Ovary (tissue), 3 donors: Measurements from ENCODE around the gene SLC12A5.

Experiments used
- CTCF ChIP-seq, 3 donors: fragments of 450-650 bp in 2 of 3; fragments of 200-600 bp in 1 of 3; IDR thresholded peaks; one replicate each; pipeline versions ENCODE4 v1.5.1 to v1.8.0; 2016 to 2022; ENCODE audit warnings: antibody characterized with exemption in 3 of 3, mild to moderate bottlenecking in 1 of 3
- EP300 ChIP-seq: sonication (generic); formaldehyde crosslinking; IDR thresholded peaks from one replicate; pipeline ENCODE4 v1.6.1; 2017; ENCODE audit warnings: antibody characterized with exemption
- POLR2A ChIP-seq: fragments of 450-650 bp; IDR thresholded peaks from one replicate; pipeline ENCODE4 v1.6.1; 2017; ENCODE audit warnings: antibody characterized with exemption, mild to moderate bottlenecking, moderate library complexity
- donor health status: DM: no; HTN: no; CAD: no.

DNA sequence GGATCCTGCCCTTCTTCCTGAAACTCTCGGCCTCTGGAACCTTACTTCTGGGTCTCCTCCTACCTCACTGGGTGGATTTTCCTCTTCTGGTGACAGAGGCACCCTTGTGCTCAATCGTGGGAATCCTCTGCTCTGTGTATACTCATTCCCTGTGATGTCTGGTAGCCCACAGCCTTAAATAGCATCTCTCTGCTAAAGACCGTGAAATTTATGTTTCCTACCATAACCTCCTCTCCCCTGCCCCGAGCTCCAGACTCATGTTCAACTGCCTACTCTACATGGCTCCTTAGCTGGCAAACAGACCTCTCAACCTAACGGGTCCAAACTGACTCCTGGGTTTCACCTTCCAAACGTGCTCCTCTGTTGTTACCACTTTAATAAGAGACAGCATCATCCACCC, 10.4 kb upstream of the SLC12A5 start:
- TF ChIP-seq POLR2A (no peak), EP300 (no peak), CTCF (IDR thresholded peaks at IDR 0.05) (no peak)
